Panc1 (cell line): ENCODE results near the gene WFIKKN1.

Experiments
- CTCF ChIP-seq: fragments of 450-650 bp; IDR thresholded peaks from 2 replicates; pipeline ENCODE4 v1.5.1; 2017; ENCODE audit warnings: mild to moderate bottlenecking
- POLR2AphosphoS5 ChIP-seq: IDR thresholded peaks from 2 replicates; pipeline ENCODE4 v1.6.1; 2012; ENCODE audit warnings: mild to moderate bottlenecking, low read depth, low read length, moderate library complexity

- TF ChIP-seq CTCF (no peak), POLR2AphosphoS5 (no peak)
These were observed 1.1 kb downstream of the WFIKKN1 start for GRCh38 chr16:631808-632358.
